Stimulated activated CD8-positive, alpha-beta memory T cell treated with anti-CD3 and anti-CD28 coated beads, Interleukin-15, amount 100 ng/mL, for 4 hours (primary cell): ENCODE measurements around the gene OR4A5.
"Not testable (repeated sequence)": the region's sequence is repeated elsewhere in the genome, so short reads cannot be mapped to it uniquely, and the experiment has no call there.

Experiments
- DNase-seq, 2 donors: peaks; one replicate each; pipeline ENCODE4 v3.0.0-alpha.2; 2020; ENCODE audit warnings: low read depth in 2 of 2

OR4A5 gene

DNA sequence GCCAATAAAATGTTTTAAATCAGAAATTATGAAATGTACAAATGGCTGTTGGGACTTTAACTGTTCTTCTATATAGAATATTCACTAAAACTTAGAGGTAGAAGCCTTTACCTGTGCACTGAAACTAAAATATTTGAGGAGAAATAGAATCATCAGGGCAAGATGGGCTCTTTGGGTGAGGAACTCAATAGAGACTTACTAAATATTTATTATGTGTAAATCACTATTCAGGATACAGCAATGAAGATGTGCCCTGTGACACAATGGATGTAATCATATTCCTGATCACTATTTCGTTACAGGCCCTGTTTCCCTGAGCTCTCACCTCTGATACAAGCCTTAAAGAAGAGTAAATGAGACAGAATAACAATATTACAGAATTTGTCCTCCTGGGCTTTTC, at the start of gene OR4A5:
OR4A5 (plus strand) TSS at position 301 of the 400 bp plus-strand sequence; CDS start at position 354, 53 bp downstream.
- not testable (repeated sequence) for DNase-seq

DNA sequence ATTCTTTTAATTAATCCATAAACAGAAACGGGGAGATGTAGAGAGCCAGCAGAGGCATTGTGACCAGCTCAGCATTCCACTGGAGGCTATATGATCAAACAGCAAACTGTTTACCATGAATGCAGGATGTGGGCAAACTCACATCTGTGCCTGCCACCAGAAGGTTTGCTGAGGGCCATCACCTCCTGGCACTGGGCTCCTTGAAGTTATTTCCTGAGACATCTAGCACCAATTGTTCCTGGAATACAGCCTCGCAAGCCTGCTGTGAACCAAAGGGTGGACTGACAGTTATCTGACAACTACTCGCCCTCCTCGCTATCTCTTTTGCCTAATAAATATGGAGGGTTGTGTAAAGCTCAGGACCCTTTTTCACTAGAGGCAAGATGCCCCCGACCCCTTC, 13.5 kb downstream of the OR4A5 start:
- not testable (repeated sequence) for DNase-seq
